ENCODE measurements around the gene FAM135A.
A peak's percentile ranks its signal among the peaks of the same experiment; 100 is the strongest.

The FAM135A gene

GRCh38 chr6:70503813-70504465, 90.6 kb downstream of the FAM135A start:
- TF ChIP-seq SETDB1 (IDR thresholded peaks at IDR 0.05; ENCODE audit: insufficient read length, low read length) (peak; percentile 47), ZNF692 (tag by site-specific recombination; IDR thresholded peaks at IDR 0.05) (no peak)
- peaks cover 5 to 40% of the 10 kb centered on the region in 2 experiments for H3K36me3 ChIP-seq (ENCODE audit: control insufficient read depth in 2 of 2, insufficient read depth in 1 of 2, low read length in 2 of 2)
- POLR2A ChIA-PET, result no interaction called here
- CTCF ChIA-PET, result interaction anchor here (0.7 to 0.8 kb wide), 2 partner anchors 193 to 290 kb away, joined by 3 read pairs; no protein-coding TSS in a partner anchor
- no peaks in the 10 kb centered on the region for H3K4me1 ChIP-seq (ENCODE audit: control insufficient read depth, insufficient read depth, low read length)
- no peak overlapping the region for H3K27ac ChIP-seq (ENCODE audit: extremely low read depth, low read depth, low read length)
- H3K9me3 ChIP-seq (ENCODE audit: control insufficient read depth, insufficient read depth, low read depth, low read length), result no peaks in the 10 kb centered on the region
- no peak overlapping the region for H3K4me3 ChIP-seq (ENCODE audit: low read depth, low read length)

- Histone ChIP-seq H3K27ac (ENCODE audit: extremely low read depth, low read depth, low read length) (no peak overlapping the region), H3K4me1 (ENCODE audit: control insufficient read depth, insufficient read depth, low read length) (no peaks in the 10 kb centered on the region), H3K9me3 (ENCODE audit: control insufficient read depth, insufficient read depth, low read depth, low read length) (no peaks in the 10 kb centered on the region), H3K36me3 (ENCODE audit: control insufficient read depth in 2 of 2, insufficient read depth in 1 of 2, low read length in 2 of 2) (peaks cover 5 to 37% of the 10 kb centered on the region in 2 experiments), H3K4me3 (ENCODE audit: low read depth, low read length) (no peak overlapping the region)
- ChIA-PET POLR2A (no interaction called here), CTCF (interaction anchor here (1.2 to 1.4 kb wide), 2 partner anchors 137 to 196 kb away, joined by 4 read pairs; no protein-coding TSS in a partner anchor)
- TF ChIP-seq ATF2 (tag by site-specific recombination; IDR thresholded peaks at IDR 0.05; ENCODE audit: low read depth) (no peak), BCL11A (tag by site-specific recombination; IDR thresholded peaks at IDR 0.05; ENCODE audit: low read depth) (no peak), ZNF23 (tag by site-specific recombination; IDR thresholded peaks at IDR 0.05; ENCODE audit: borderline replicate concordance) (no peak), ZNF658 (tag by site-specific recombination; IDR thresholded peaks at IDR 0.05) (no peak), ZNF558 (tag by site-specific recombination; IDR thresholded peaks at IDR 0.05) (no peak), ZNF510 (tag by site-specific recombination; IDR thresholded peaks at IDR 0.05; ENCODE audit: insufficient replicate concordance) (no peak), ZNF324 (tag by site-specific recombination; IDR thresholded peaks at IDR 0.05) (no peak), PATZ1 (tag by site-specific recombination; IDR thresholded peaks at IDR 0.05) (no peak), ZBTB17 (tag by site-specific recombination; IDR thresholded peaks at IDR 0.05) (no peak), ZNF704 (tag by site-specific recombination; IDR thresholded peaks at IDR 0.05) (no peak), MEIS1 (CRISPR knock-in tag; IDR thresholded peaks at IDR 0.05; ENCODE audit: borderline replicate concordance) (no peak)
Observed at GRCh38 chr6:70506321-70506720, 93.0 kb downstream of the FAM135A start.

GRCh38 chr6:70507161-70507560, 93.9 kb downstream of the FAM135A start:
- H3K9me3 ChIP-seq (ENCODE audit: control insufficient read depth, insufficient read depth, low read depth, low read length), result no peaks in the 10 kb centered on the region
- no peak overlapping the region for H3K27ac ChIP-seq (ENCODE audit: extremely low read depth, low read depth, low read length)
- CTCF ChIA-PET, result interaction anchor here (1.2 to 1.4 kb wide), 2 partner anchors 138 to 197 kb away, joined by 4 read pairs; no protein-coding TSS in a partner anchor
- POLR2A ChIA-PET, result no interaction called here
- H3K4me3 ChIP-seq (ENCODE audit: low read depth, low read length), result no peak overlapping the region
- H3K36me3 ChIP-seq (ENCODE audit: control insufficient read depth in 2 of 2, insufficient read depth in 1 of 2, low read length in 2 of 2), result peaks cover 5 to 33% of the 10 kb centered on the region in 2 experiments
- H3K4me1 ChIP-seq (ENCODE audit: control insufficient read depth, insufficient read depth, low read length), result no peaks in the 10 kb centered on the region
- TF ChIP-seq ZNF248 (tag by site-specific recombination; IDR thresholded peaks at IDR 0.05) (no peak), ZNF670 (tag by site-specific recombination; IDR thresholded peaks at IDR 0.05; ENCODE audit: low read depth) (no peak), BCL11B (tag by site-specific recombination; IDR thresholded peaks at IDR 0.05; ENCODE audit: low read depth) (no peak), ZNF280D (tag by site-specific recombination; IDR thresholded peaks at IDR 0.05) (no peak), ZNF791 (tag by site-specific recombination; IDR thresholded peaks at IDR 0.05) (no peak), ZBTB7A (tag by site-specific recombination; IDR thresholded peaks at IDR 0.05; ENCODE audit: low read depth) (no peak), ZNF510 (tag by site-specific recombination; IDR thresholded peaks at IDR 0.05; ENCODE audit: insufficient replicate concordance) (no peak), SCRT2 (tag by site-specific recombination; IDR thresholded peaks at IDR 0.05) (no peak), ZNF394 (tag by site-specific recombination; IDR thresholded peaks at IDR 0.05; ENCODE audit: borderline replicate concordance) (no peak), KLF10 (tag by site-specific recombination; IDR thresholded peaks at IDR 0.05) (no peak)

All from HEK293 (cell line).